Neural crest cell (in vitro differentiated cells): ENCODE results near the gene TMEM190. TPM values are rescaled to one million over a fixed set of nuclear protein-coding genes. Genes with fewer than 3 reads are reported as not detected.
A peak's percentile ranks its signal among the peaks of the same experiment; 100 is the strongest.

ENCODE experiments used
- DNase-seq: peaks from one replicate; pipeline ENCODE4 v3.0.0; 2021; ENCODE audit warnings: low read depth, mixed read lengths, low spot score
- H3K27ac Mint-ChIP-seq: one replicate; pipeline ENCODE4 v1.8.0; 2021; ENCODE audit warnings: mild to moderate bottlenecking, mixed read lengths; ENCODE audit not compliant: unreplicated experiment
- H3K27me3 Mint-ChIP-seq: 2 replicates; pipeline ENCODE4 v1.8.0; 2021; ENCODE audit warnings: low read depth, mild to moderate bottlenecking, mixed read lengths
- H3K36me3 Mint-ChIP-seq: 2 replicates; pipeline ENCODE4 v1.8.0; 2021; ENCODE audit warnings: low read depth, mild to moderate bottlenecking, mixed read lengths
- H3K4me1 Mint-ChIP-seq: 2 replicates; pipeline ENCODE4 v1.8.0; 2021; ENCODE audit warnings: mixed read lengths
- H3K4me3 Mint-ChIP-seq: one replicate; pipeline ENCODE4 v1.8.0; 2021; ENCODE audit warnings: mild to moderate bottlenecking, mixed read lengths
- H3K9me3 Mint-ChIP-seq: 2 replicates; pipeline ENCODE4 v1.8.0; 2021; ENCODE audit warnings: mixed read lengths
- CTCF ChIP-seq: fragments of 200-600 bp; sonication (generic); conservative IDR thresholded peaks from 2 replicates; pipeline ENCODE4 v1.5.0; 2021; ENCODE audit warnings: antibody characterized with exemption, mild to moderate bottlenecking
- total RNA-seq: library from RNA; stranded (reverse); gene quantifications from 2 replicates; pipeline ENCODE4 v1.2.1, GENCODE V29; 2021

The TMEM190 gene
- total RNA-seq, 1 donor from 2014 or later: not detected

- DNase-seq: no peak
- Mint-ChIP-seq H3K27me3 (peaks cover 7% of the 10 kb centered on the region), H3K4me1 (peaks cover 28% of the 10 kb centered on the region), H3K27ac (peak overlapping the region; percentile 81), H3K4me3 (peak overlapping the region; percentile 98), H3K36me3 (no peaks in the 10 kb centered on the region), H3K9me3 (no peaks in the 10 kb centered on the region)
- no peak for TF ChIP-seq CTCF
These were observed 36.5 kb upstream of the TMEM190 start for GRCh38 chr19:55339889-55340783.

GRCh38 chr19:55340784-55341147 is 35.9 kb upstream of the TMEM190 start:
- H3K27me3 Mint-ChIP-seq: peaks cover 7% of the 10 kb centered on the region
- TF ChIP-seq CTCF: no peak
- H3K27ac Mint-ChIP-seq: no peak overlapping the region
- peak overlapping the region; percentile 84 for H3K4me3 Mint-ChIP-seq
- no peaks in the 10 kb centered on the region for H3K9me3 Mint-ChIP-seq
- DNase-seq: peak; percentile 25
- no peaks in the 10 kb centered on the region for H3K36me3 Mint-ChIP-seq
- peaks cover 28% of the 10 kb centered on the region for H3K4me1 Mint-ChIP-seq

- peak; percentile 50 for DNase-seq
- Mint-ChIP-seq H3K27ac (peak overlapping the region; percentile 86), H3K4me1 (peaks cover 28% of the 10 kb centered on the region), H3K4me3 (peak overlapping the region; percentile 88), H3K9me3 (no peaks in the 10 kb centered on the region), H3K36me3 (no peaks in the 10 kb centered on the region), H3K27me3 (peaks cover 6% of the 10 kb centered on the region)
- no peak for TF ChIP-seq CTCF
These were observed 35.4 kb upstream of the TMEM190 start for GRCh38 chr19:55341171-55341588.

- Mint-ChIP-seq H3K27me3 (peaks cover 5% of the 10 kb centered on the region), H3K4me1 (peaks cover 28% of the 10 kb centered on the region), H3K4me3 (peak overlapping the region; percentile 88), H3K9me3 (no peaks in the 10 kb centered on the region), H3K36me3 (no peaks in the 10 kb centered on the region), H3K27ac (peak overlapping the region; percentile 86)
- no peak for TF ChIP-seq CTCF
- no peak for DNase-seq
These were observed 34.8 kb upstream of the TMEM190 start for GRCh38 chr19:55341595-55342531.

GRCh38 chr19:55344444-55344843 is 32.2 kb upstream of the TMEM190 start:
- TF ChIP-seq CTCF: no peak
- DNase-seq: no peak
- peaks cover 23% of the 10 kb centered on the region for H3K4me1 Mint-ChIP-seq
- H3K27me3 Mint-ChIP-seq: peaks cover 4% of the 10 kb centered on the region
- no peak overlapping the region for H3K4me3 Mint-ChIP-seq
- H3K9me3 Mint-ChIP-seq: no peaks in the 10 kb centered on the region
- no peaks in the 10 kb centered on the region for H3K36me3 Mint-ChIP-seq
- H3K27ac Mint-ChIP-seq: no peak overlapping the region
